Activated CD4-positive, CD25-positive, alpha-beta regulatory T cell (primary cell): Measurements from ENCODE around the gene FAM241B.

Source experiments
- DNase-seq, 4 experiments: peaks; one replicate each; lab custom pipeline; 2025; lab: John Stamatoyannopoulos, UW

FAM241B gene

DNA sequence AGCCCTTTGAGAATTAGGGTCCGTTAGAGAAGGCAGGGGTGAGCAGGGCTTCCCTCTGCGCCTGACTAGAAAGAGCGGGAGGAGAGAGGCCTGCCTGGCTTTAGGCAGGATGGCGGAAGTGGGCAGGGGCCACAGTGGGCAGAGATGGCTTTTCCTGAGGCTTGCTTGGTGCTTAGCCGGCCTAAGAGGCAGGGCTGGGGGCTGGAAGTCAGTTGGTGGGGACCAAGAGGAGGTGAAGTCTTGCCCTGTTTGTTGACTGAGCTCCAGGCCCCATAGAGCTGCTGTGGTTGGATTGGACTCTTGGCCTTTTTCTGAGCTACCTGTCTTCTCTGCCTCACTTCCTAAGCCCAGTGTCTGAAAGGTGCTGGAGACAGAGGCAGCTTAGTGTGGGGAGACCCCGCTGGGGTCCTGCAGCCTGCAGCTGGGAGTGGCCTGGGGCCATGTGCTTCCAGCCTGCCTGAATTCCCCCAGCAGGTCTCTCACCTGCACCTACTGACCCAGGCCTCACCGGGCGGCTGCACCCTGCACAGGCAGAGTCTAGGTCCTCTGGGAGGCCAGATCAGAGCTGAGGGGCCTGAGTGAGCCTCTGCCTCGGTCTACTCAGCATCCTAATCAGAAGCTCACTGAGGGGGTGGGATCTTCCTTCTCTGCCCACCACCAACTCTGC lies 4.8 kb downstream of the FAM241B start:
- DNase-seq = no peak

DNA sequence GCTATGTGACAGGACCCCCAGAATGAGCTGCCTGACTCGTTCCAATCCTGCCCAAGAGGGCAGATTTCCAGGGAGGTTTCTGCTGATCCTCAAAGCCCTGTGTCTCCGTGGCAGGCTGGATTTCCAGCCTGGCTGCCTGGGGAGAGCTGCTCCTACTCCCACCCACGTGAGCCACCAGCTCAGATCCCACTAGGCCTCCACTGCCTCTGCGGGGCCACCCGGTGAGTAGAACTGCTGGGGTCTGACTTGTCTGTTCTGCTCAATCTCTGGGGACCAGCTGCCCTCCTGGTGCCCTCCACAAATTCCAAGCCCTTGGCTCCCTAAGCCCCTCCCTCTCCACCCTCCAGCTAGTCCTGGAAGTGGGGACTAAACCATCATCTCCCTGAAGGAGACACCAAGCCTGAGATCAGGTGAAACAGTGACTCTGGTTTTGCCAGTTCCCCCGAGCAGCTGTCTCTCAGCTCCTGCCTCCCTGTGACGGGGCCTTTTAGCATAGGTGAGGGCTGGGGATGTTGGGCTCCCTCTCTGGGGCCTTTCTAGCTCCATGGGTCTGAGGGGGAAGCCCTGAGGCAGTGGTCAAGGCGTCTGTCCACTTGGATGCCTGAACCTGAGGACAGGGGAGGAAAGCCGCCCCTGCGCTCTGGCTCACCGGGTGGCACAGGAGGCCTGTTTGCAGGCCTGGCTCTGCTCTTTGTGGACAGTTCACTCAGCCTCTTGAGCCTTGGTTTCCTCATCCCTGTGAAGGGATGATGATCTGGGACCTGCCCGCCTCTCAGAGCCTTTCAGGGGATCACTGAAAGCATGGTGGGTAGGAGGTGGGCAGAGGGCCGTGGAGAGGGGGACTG lies 5.6 kb downstream of the FAM241B start:
- no peak for DNase-seq

DNA sequence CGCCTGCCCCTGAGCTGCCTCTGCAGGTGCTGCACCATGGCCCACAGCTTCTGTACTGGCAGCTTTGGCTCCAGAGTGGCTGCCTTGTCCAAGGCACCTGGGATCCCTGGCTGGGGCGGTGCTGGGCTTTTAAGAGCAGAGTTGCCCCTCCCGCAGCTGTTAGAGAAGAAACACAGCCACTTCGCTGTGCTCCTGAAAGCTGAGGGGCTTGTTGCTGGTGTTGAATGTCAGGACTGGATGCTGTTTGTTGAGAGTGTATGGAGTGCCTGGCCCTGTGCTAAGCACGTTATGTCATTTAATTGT lies 6.2 kb downstream of the FAM241B start:
- DNase-seq = no peak

GRCh38 chr10:69636626-69637605 lies 6.9 kb downstream of the FAM241B start:
- no peak for DNase-seq

- no peak for DNase-seq
Observed at GRCh38 chr10:69638642-69639041, 8.6 kb downstream of the FAM241B start.

- peak; percentile 26 to 50 (median 34) for DNase-seq
Observed at GRCh38 chr10:69639291-69640195, 9.5 kb downstream of the FAM241B start.

- DNase-seq = no peak
Observed at GRCh38 chr10:69640196-69640980, 10.3 kb downstream of the FAM241B start.

DNA sequence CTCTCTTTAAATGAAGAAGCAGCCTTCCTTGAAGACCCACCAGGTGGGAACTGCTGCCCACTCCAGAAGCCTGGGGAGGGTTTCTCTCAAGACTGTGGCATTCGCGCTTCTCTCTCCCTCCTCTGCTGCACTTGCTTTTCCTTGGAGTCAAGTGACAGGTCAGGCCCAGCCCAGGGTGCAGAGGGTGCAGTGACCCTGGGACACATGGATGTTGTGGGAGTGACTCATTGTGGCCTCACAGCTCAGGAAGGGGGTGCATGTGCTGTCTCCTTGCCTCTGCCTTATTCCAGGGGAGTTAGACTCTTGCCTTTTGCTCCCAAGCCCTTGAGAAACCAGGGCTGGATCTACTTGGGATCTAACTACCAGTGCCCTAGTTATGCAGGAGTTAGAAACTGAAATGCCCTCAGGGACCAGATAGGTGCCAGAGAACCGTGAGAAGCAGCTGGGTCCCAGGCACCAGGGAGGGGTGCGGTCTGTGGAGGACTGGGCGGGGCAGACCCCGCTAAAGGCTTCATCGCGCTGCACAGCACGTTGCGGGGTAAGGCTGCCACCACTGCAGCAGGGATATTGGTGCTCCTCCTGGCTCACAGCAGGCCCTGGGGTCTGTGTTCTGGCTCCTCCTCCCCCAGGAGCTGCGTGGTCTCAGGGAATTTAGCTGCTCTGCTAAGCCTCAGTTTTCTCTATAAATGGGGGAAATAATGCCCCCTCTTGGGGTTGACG lies 11.4 kb downstream of the FAM241B start:
- no peak for DNase-seq

DNA sequence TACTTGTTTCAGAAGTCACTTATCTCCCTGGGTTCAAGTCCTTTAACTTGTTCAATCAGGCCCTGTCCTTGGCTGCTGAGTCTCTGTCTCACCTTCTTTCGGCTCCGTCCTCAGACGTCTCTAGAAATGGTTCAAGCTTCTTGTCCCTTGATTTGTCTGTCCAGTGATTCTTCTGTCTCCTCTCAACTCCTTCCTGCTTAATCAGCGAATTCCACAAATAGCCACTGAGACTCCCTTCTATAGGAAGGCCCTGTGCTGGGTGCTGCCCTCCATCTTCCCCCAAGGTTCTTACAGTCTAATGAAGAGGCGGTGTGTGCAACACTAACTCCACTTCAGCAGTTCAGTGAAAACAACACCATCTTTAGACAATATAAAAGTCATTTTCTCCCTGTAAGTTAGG lies 12.7 kb downstream of the FAM241B start:
- no peak for DNase-seq

DNA sequence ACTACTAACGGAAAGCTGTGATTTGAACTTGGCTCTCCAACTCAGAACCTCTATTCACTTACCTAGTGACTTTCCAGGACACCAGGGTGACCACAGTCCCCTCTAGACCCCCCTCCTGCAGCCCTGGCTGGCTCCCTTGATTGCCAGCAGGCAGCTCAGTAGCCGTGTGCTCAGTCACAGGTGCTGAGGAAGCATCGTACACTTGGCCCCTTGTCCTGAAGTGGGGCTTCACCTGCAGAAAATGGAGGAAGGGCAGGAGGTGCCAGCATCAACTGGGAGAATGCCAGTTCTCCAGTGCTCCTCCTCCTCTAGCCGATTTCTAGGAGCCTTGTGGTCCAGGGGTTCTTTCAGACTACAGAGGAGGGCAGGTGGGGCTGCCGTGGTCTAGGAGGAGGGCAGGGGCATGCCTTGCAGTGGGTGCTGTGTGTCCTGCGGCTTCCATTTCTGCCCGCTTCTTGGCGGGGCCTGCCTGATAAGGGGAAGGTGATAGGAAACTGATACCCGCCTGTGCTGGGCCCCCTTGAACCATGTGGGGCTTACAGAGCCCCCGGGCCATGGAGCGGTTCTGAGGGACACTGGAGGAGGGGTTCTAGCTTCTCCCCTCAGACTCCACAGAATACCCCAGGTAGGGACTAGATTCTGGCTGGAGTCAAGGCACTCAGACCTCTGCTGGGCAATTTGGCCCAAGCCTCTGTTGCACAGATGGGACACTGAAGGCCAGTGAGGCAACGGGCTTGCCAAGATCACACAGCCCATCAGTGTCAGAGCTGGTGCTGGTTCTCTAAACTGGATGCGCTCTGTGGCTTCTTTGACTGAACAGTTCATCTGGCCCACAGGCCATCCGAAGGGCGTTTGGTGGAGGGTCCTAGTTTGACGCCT lies 14.0 kb downstream of the FAM241B start:
- no peak for DNase-seq

DNA sequence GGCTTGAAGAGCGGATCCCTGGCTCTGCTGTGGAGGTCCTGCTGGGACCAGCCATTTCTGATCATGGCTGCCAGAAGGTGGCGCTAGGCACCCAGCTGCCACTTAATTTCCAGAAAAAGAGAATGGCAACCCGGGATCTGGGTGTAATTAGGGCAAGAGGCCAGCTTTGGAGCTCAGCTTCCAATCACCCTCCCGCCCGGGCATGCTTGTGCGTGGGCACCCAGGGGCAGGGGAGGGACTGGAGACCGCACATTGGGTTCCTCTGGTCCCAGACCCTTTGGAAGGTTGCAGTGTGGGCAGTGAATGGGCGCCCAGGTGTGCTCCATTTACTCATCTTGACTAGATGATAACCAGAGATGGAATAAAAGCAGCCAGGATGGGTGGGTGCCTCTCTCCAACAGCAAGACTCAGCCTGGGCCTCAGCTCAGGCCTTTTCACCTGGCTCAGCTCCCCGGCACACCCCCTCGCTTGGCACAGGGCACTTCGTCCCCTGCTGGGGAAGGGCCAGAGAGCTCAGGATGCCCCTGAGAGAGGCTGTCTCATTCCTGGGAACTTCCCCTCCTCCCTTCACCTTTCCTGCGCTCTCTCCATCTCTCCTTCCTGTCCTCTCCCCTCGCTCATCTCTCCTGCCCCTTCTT lies 14.7 kb downstream of the FAM241B start:
- DNase-seq = no peak

GRCh38 chr10:69645296-69646184 lies 15.5 kb downstream of the FAM241B start:
- DNase-seq = no peak

- no peak for DNase-seq
Observed at GRCh38 chr10:69646185-69647060, 16.4 kb downstream of the FAM241B start.

GRCh38 chr10:69647126-69647525 lies 17.1 kb downstream of the FAM241B start:
- DNase-seq = no peak

GRCh38 chr10:69647819-69648218 lies 17.8 kb downstream of the FAM241B start:
- no peak for DNase-seq

GRCh38 chr10:69648461-69648860 lies 18.4 kb downstream of the FAM241B start:
- no peak for DNase-seq
